HCEC 1CT (cell line): ENCODE measurements around the gene DCAF6.
"Not testable (repeated sequence)": the region's sequence is repeated elsewhere in the genome, so short reads cannot be mapped to it uniquely, and the experiment has no call there.

Experiments
- DNase-seq: peaks from one replicate; pipeline ENCODE4 v3.0.0-alpha.2; 2017

DCAF6 gene

GRCh38 chr1:167924543-167925231, 11.8 kb upstream of the DCAF6 start:
- no peak for DNase-seq

GRCh38 chr1:167926486-167926997, 9.9 kb upstream of the DCAF6 start:
- DNase-seq: no peak

- DNase-seq: no peak
Observed at GRCh38 chr1:167927046-167927754, 9.3 kb upstream of the DCAF6 start.

- DNase-seq: no peak
Observed at GRCh38 chr1:167928457-167928852, 8.0 kb upstream of the DCAF6 start.

- DNase-seq: not testable (repeated sequence)
Observed at GRCh38 chr1:167928919-167929318, 7.6 kb upstream of the DCAF6 start.

- DNase-seq: no peak
Observed at GRCh38 chr1:167929725-167930124, 6.8 kb upstream of the DCAF6 start.

GRCh38 chr1:167933788-167934187, 2.7 kb upstream of the DCAF6 start:
- no peak for DNase-seq

GRCh38 chr1:167934426-167935215, 1.9 kb upstream of the DCAF6 start:
- DNase-seq: peak; percentile 53

- DNase-seq: peak; percentile 50
Observed at GRCh38 chr1:167935216-167936067, 1.0 kb upstream of the DCAF6 start.

- peak; percentile 79 for DNase-seq
Observed at GRCh38 chr1:167936930-167937708, 636 bp downstream of the DCAF6 start, which contains the start of gene MPC2. MPC2 (minus strand) TSS chr1:167937072; CDS start chr1:167935841, 1,231 bp downstream.

GRCh38 chr1:167937709-167938010, 1.2 kb downstream of the DCAF6 start:
- no peak for DNase-seq

- no peak for DNase-seq
Observed at GRCh38 chr1:167938080-167938636, 1.7 kb downstream of the DCAF6 start.

GRCh38 chr1:167940264-167940663, 3.8 kb downstream of the DCAF6 start:
- no peak for DNase-seq

GRCh38 chr1:167943541-167943940, 7.1 kb downstream of the DCAF6 start:
- DNase-seq: peak; percentile 33

- no peak for DNase-seq
Observed at GRCh38 chr1:167947733-167948132, 11.2 kb downstream of the DCAF6 start.

- DNase-seq: no peak
Observed at GRCh38 chr1:167949785-167950184, 13.3 kb downstream of the DCAF6 start.

- no peak for DNase-seq
Observed at GRCh38 chr1:167950569-167950968, 14.1 kb downstream of the DCAF6 start.

- peak; percentile 3 for DNase-seq
Observed at GRCh38 chr1:167955915-167956314, 19.4 kb downstream of the DCAF6 start.

GRCh38 chr1:167957710-167958109, 21.2 kb downstream of the DCAF6 start:
- DNase-seq: peak; percentile 35

GRCh38 chr1:167964646-167965045, 28.2 kb downstream of the DCAF6 start:
- no peak for DNase-seq

GRCh38 chr1:167966050-167966449, 29.6 kb downstream of the DCAF6 start:
- no peak for DNase-seq
